ENCODE measurements around the gene AP3S1. TPM values are rescaled to one million over a fixed set of nuclear protein-coding genes. Genes with fewer than 3 reads are reported as not detected.

AP3S1 gene
- total and polyA plus RNA-seq, 2 of the 13 experiments (the other 11 are each of a cell fraction or from before 2014, with no cell fraction given): 50.5 to 85.9 TPM

DNA sequence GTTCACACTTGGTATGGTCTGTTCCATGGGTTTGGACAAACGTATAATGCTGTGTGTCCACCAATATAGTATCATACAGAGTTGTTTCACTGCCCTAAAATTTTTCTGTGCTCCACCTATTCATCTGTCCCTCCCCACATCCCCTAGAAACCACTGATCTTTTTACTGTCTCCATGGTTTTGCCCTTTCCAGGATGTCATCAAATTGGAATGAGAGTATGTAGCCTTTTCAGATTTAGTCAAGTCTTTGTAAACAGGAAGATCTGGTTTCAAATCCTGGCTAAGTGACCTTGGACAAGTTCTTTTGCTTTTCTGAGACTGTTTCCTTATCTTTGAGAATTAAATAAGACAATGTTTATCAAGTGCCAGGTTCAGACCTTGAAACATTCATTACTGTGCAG lies 107.4 kb downstream of the AP3S1 start:
- FAIRE-seq (no peak), DNase-seq (ENCODE audit: low spot score) (no peak), ATAC-seq (no peak)
- CTCF ChIA-PET (ENCODE audit: low intra/inter-chr PET ratio, low total read pairs): no interaction called here
- intact Hi-C loops (cut with micrococcal nuclease; ENCODE audit: unreplicated experiment): no loop called here
- H3K9me3 ChIP-seq (ENCODE audit: low read length): no peaks in the 10 kb centered on the region
- TF ChIP-seq ZNF83 (CRISPR knock-in tag; IDR thresholded peaks at IDR 0.05; ENCODE audit: borderline replicate concordance): no peak
- TF ChIP-seq, protein P1, sequence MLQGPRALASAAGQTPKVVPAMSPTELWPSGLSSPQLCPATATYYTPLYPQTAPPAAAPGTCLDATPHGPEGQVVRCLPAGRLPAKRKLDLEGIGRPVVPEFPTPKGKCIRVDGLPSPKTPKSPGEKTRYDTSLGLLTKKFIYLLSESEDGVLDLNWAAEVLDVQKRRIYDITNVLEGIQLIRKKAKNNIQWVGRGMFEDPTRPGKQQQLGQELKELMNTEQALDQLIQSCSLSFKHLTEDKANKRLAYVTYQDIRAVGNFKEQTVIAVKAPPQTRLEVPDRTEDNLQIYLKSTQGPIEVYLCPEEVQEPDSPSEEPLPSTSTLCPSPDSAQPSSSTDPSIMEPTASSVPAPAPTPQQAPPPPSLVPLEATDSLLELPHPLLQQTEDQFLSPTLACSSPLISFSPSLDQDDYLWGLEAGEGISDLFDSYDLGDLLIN (CRISPR knock-in tag; IDR thresholded peaks at IDR 0.05; ENCODE audit: borderline replicate concordance): no peak
- no peak for TF ChIP-seq ARNT2 (CRISPR knock-in tag; IDR thresholded peaks at IDR 0.05; ENCODE audit: low read depth)
- TF ChIP-seq MEF2D (CRISPR knock-in tag; IDR thresholded peaks at IDR 0.05): no peak
- TF ChIP-seq, protein P2, sequence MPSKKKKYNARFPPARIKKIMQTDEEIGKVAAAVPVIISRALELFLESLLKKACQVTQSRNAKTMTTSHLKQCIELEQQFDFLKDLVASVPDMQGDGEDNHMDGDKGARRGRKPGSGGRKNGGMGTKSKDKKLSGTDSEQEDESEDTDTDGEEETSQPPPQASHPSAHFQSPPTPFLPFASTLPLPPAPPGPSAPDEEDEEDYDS (CRISPR knock-in tag; IDR thresholded peaks at IDR 0.05): no peak
- no peak for TF ChIP-seq CC2D1A (CRISPR knock-in tag; IDR thresholded peaks at IDR 0.05)
- H3K79me2 ChIP-seq (ENCODE audit: insufficient read depth, low read length): no peaks in the 10 kb centered on the region
- H2AFZ ChIP-seq (ENCODE audit: low read length): no peak overlapping the region
- H3K27ac ChIP-seq (ENCODE audit: extremely low read length, insufficient read depth, low read length): no peak overlapping the region
- no peak overlapping the region for H3K9ac ChIP-seq (ENCODE audit: insufficient read depth, low read depth, low read length)
- no peak overlapping the region for H3K4me2 ChIP-seq (ENCODE audit: low read depth, low read length)
- no TSS peak for BruUV-seq (replicated peaks)
- H3K4me3 ChIP-seq (replicated peaks in 1 of 3; ENCODE audit: insufficient read depth in 1 of 3, low read depth in 2 of 3, low read length in 3 of 3): no peak overlapping the region
- in situ Hi-C loops (cut with HindIII; ENCODE audit: extremely low pct_ligation_motif_present, low pct_unique_long_range_greater_than_20kb): no loop called here
- no peaks in the 10 kb centered on the region for H3K4me1 ChIP-seq (ENCODE audit: insufficient read depth, low read length)
- no peaks in the 10 kb centered on the region; a peak in 1 of 5 replicates for H3K27me3 ChIP-seq (ENCODE audit: control insufficient read depth in 1 of 2, insufficient read depth in 2 of 2, low read length in 2 of 2)
- POLR2A ChIA-PET: no interaction called here
- no peaks in the 10 kb centered on the region for H3K36me3 ChIP-seq (replicated peaks in 1 of 2; ENCODE audit: control insufficient read depth in 1 of 2, insufficient read depth in 2 of 2, low read length in 2 of 2)
- WGBS (ENCODE audit: low lambda C conversion rate): 0% methylated on average over 1 of the region's 1 CpG
- H4K20me1 ChIP-seq (ENCODE audit: insufficient read depth, low read length): no peaks in the 10 kb centered on the region; the same call in 1 of the 2 replicates

DNA sequence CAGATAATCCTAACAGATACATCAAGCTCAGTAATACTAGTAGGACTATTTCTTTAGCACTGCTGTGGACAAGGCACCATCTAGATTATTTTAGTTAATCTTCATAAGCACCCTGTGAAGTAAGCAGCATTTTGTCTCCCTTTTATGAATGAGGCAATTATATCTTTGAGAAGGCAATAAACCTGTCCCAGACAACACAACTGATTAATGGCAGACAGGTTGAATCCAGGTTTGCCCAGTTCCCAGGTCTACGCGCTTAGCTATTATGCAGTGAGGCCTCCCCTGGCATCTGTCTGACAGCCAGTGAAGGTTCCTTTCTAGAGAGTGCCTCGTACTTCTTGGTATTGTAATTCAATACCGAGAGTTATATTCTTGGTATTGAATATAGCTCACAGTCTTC lies 110.9 kb downstream of the AP3S1 start:
- no peak for ATAC-seq
- no peak for TF ChIP-seq U2AF2 (IDR thresholded peaks at IDR 0.05; ENCODE audit: low read depth, low read length)
- TF ChIP-seq ZNF768 (CRISPR knock-in tag; IDR thresholded peaks at IDR 0.05): no peak
- no peak for TF ChIP-seq KDM1A (CRISPR knock-in tag; IDR thresholded peaks at IDR 0.05)
- TF ChIP-seq FLYWCH1 (CRISPR knock-in tag; IDR thresholded peaks at IDR 0.05): no peak
- TF ChIP-seq KLF16 (CRISPR knock-in tag; IDR thresholded peaks at IDR 0.05): no peak
- no peak for TF ChIP-seq ZNF558 (CRISPR knock-in tag; IDR thresholded peaks at IDR 0.05; ENCODE audit: borderline replicate concordance)
- no peak for TF ChIP-seq NCOA5 (CRISPR knock-in tag; IDR thresholded peaks at IDR 0.05)
- TF ChIP-seq, protein P3, sequence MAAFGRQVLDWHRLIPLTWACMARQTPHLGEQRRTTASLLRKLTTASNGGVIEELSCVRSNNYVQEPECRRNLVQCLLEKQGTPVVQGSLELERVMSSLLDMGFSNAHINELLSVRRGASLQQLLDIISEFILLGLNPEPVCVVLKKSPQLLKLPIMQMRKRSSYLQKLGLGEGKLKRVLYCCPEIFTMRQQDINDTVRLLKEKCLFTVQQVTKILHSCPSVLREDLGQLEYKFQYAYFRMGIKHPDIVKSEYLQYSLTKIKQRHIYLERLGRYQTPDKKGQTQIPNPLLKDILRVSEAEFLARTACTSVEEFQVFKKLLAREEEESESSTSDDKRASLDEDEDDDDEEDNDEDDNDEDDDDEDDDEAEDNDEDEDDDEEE (CRISPR knock-in tag; IDR thresholded peaks at IDR 0.05): no peak
- TF ChIP-seq ZNF121 (CRISPR knock-in tag; IDR thresholded peaks at IDR 0.05): no peak

More for the DNA sequence above, 110.9 kb downstream of the AP3S1 start:
- H3K36me3 ChIP-seq (replicated peaks in 1 of 2; ENCODE audit: control insufficient read depth in 1 of 2, insufficient read depth in 2 of 2, low read length in 2 of 2): no peaks in the 10 kb centered on the region
- no peaks in the 10 kb centered on the region for H3K79me2 ChIP-seq (ENCODE audit: insufficient read depth, low read length)
- intact Hi-C loops (cut with micrococcal nuclease; ENCODE audit: unreplicated experiment) (no loop called here), in situ Hi-C loops (cut with HindIII; ENCODE audit: extremely low pct_ligation_motif_present, low pct_unique_long_range_greater_than_20kb) (no loop called here)
- 48% methylated on average over 4 of the region's 4 CpGs for WGBS (ENCODE audit: low lambda C conversion rate)
- H3K4me3 ChIP-seq (replicated peaks in 1 of 3; ENCODE audit: insufficient read depth in 1 of 3, low read depth in 2 of 3, low read length in 3 of 3): no peak overlapping the region
- H3K27ac ChIP-seq (ENCODE audit: extremely low read length, insufficient read depth, low read length): no peak overlapping the region
- ChIA-PET POLR2A (no interaction called here), CTCF (ENCODE audit: low intra/inter-chr PET ratio, low total read pairs) (no interaction called here)
- no peak for FAIRE-seq
- no peak overlapping the region for H3K4me2 ChIP-seq (ENCODE audit: low read depth, low read length)
- peaks cover 0 to 5% of the 10 kb centered on the region in 2 experiments; a peak in 1 of 5 replicates for H3K27me3 ChIP-seq (ENCODE audit: control insufficient read depth in 1 of 2, insufficient read depth in 2 of 2, low read length in 2 of 2)
- no peaks in the 10 kb centered on the region; the same call in 1 of the 2 replicates for H4K20me1 ChIP-seq (ENCODE audit: insufficient read depth, low read length)
- no peak overlapping the region for H3K9ac ChIP-seq (ENCODE audit: insufficient read depth, low read depth, low read length)
- no peak overlapping the region for H2AFZ ChIP-seq (ENCODE audit: low read length)
- no TSS peak for BruUV-seq (replicated peaks)
- H3K9me3 ChIP-seq (ENCODE audit: low read length): no peaks in the 10 kb centered on the region
- no peaks in the 10 kb centered on the region for H3K4me1 ChIP-seq (ENCODE audit: insufficient read depth, low read length)
- no peak for DNase-seq (ENCODE audit: low spot score)

Data from HepG2 (cell line).